WTC11 (cell line): ENCODE results near the gene SMYD1. TPM values are rescaled to one million over a fixed set of nuclear protein-coding genes. Genes with fewer than 3 reads are reported as not detected.

Experiments
- ATAC-seq: fragments of 200-7000 bp; cut with Tn5 transposase; 2 replicates; pipeline ENCODE4 v1.10.0; 2021; ENCODE audit warnings: mild to moderate bottlenecking, moderate library complexity
- CTCF ChIA-PET: fragments of 300-600 bp; sonication (Branson Sonifier 250); formaldehyde crosslinking; loops from one replicate; lab custom pipeline; 2021; ENCODE audit warnings: antibody characterized with exemption; lab: Charles Lee
- POLR2A ChIA-PET: fragments of 350-600 bp; sonication (Branson Sonifier 250); formaldehyde crosslinking; loops from one replicate; lab custom pipeline; 2021; ENCODE audit warnings: antibody characterized with exemption; lab: Charles Lee
- DNase-seq: peaks from one replicate; pipeline ENCODE4 v3.0.0; 2021; ENCODE audit warnings: low spot score
- H3K27ac Mint-ChIP-seq: 2 replicates; pipeline ENCODE4 v1.8.0; 2021; ENCODE audit warnings: mixed read lengths
- H3K27me3 Mint-ChIP-seq: 2 replicates; pipeline ENCODE4 v1.8.0; 2021; ENCODE audit warnings: low read depth, mild to moderate bottlenecking, moderate library complexity, mixed read lengths
- H3K36me3 Mint-ChIP-seq: 2 replicates; pipeline ENCODE4 v1.8.0; 2021; ENCODE audit warnings: mixed read lengths
- H3K4me1 Mint-ChIP-seq: 2 replicates; pipeline ENCODE4 v1.8.0; 2022; ENCODE audit warnings: mixed read lengths
- H3K4me3 Mint-ChIP-seq: 2 replicates; pipeline ENCODE4 v1.8.0; 2021; ENCODE audit warnings: mild to moderate bottlenecking, moderate library complexity, mixed read lengths
- H3K9me3 Mint-ChIP-seq: 2 replicates; pipeline ENCODE4 v1.8.0; 2021; ENCODE audit warnings: mixed read lengths
- ELF4 ChIP-seq: sonication (generic); formaldehyde crosslinking; IDR thresholded peaks from 2 replicates; pipeline ENCODE4 v1.8.1; 2022; ENCODE audit warnings: low read depth, mild to moderate bottlenecking, moderate library complexity, missing genetic modification reagents
- HMGA2 ChIP-seq: fragments of 250-450 bp; sonication (Bioruptor Pico); IDR thresholded peaks from 2 replicates; pipeline ENCODE4 v1.4.0; 2021; ENCODE audit warnings: mild to moderate bottlenecking, moderate library complexity
- JAZF1 ChIP-seq: fragments of 250-450 bp; sonication (Bioruptor Pico); IDR thresholded peaks from 2 replicates; pipeline ENCODE4 v1.9.0; 2021; ENCODE audit warnings: moderate library complexity, mild to moderate bottlenecking, inconsistent platforms
- NR2C2 ChIP-seq: sonication (generic); formaldehyde crosslinking; IDR thresholded peaks from 2 replicates; pipeline ENCODE4 v1.8.0; 2022; ENCODE audit warnings: mild to moderate bottlenecking, missing genetic modification reagents
- SMAD3 ChIP-seq: sonication (generic); formaldehyde crosslinking; IDR thresholded peaks from 2 replicates; pipeline ENCODE4 v1.8.0; 2022; ENCODE audit warnings: missing genetic modification reagents, mild to moderate bottlenecking, borderline replicate concordance
- TP53 ChIP-seq: sonication (generic); formaldehyde crosslinking; IDR thresholded peaks from 2 replicates; pipeline ENCODE4 v1.8.1; 2023; ENCODE audit warnings: mild to moderate bottlenecking, missing genetic modification reagents
- ZNF121 ChIP-seq: sonication (generic); formaldehyde crosslinking; IDR thresholded peaks from 2 replicates; pipeline ENCODE4 v1.8.0; 2023; ENCODE audit warnings: missing genetic modification reagents
- ZNF232 ChIP-seq: sonication (generic); formaldehyde crosslinking; IDR thresholded peaks from 2 replicates; pipeline ENCODE4 v1.8.0; 2022; ENCODE audit warnings: mild to moderate bottlenecking, missing genetic modification reagents
- ZNF263 ChIP-seq: sonication (generic); formaldehyde crosslinking; IDR thresholded peaks from 2 replicates; pipeline ENCODE4 v1.8.1; 2022; ENCODE audit warnings: low read depth, mild to moderate bottlenecking, moderate library complexity, missing genetic modification reagents
- ZNF396 ChIP-seq: fragments of 250-450 bp; sonication (Bioruptor Pico); IDR thresholded peaks from 2 replicates; pipeline ENCODE4 v1.8.0; 2021; ENCODE audit warnings: mild to moderate bottlenecking, moderate library complexity, borderline replicate concordance
- total RNA-seq: library from RNA; stranded (reverse); gene quantifications from 3 replicates; pipeline ENCODE4 v1.2.3, GENCODE V29; 2021
- TF ChIP-seq, protein P1 (sequence below): sonication (generic); formaldehyde crosslinking; IDR thresholded peaks from 2 replicates; pipeline ENCODE4 v1.8.1; 2023; ENCODE audit warnings: mild to moderate bottlenecking, missing genetic modification reagents, borderline replicate concordance
- TF ChIP-seq, protein P2 (sequence below): sonication (generic); formaldehyde crosslinking; IDR thresholded peaks from 2 replicates; pipeline ENCODE4 v1.8.0; 2022; ENCODE audit warnings: mild to moderate bottlenecking, missing genetic modification reagents
- TF ChIP-seq, protein P3 (sequence below): sonication (generic); formaldehyde crosslinking; IDR thresholded peaks from 2 replicates; pipeline ENCODE4 v1.8.1; 2022; ENCODE audit warnings: mild to moderate bottlenecking, missing genetic modification reagents, moderate library complexity, borderline replicate concordance
- TF ChIP-seq, protein P4 (sequence below): sonication (generic); formaldehyde crosslinking; IDR thresholded peaks from 2 replicates; pipeline ENCODE4 v1.8.1; 2023; ENCODE audit warnings: mild to moderate bottlenecking, moderate library complexity, missing genetic modification reagents
- TF ChIP-seq, protein P5 (sequence below): fragments of 250-450 bp; sonication (Bioruptor Pico); IDR thresholded peaks from 2 replicates; pipeline ENCODE4 v1.9.0; 2021; ENCODE audit warnings: moderate library complexity, mild to moderate bottlenecking, inconsistent platforms, borderline replicate concordance
- TF ChIP-seq, protein P6 (sequence below): sonication (generic); formaldehyde crosslinking; IDR thresholded peaks from 2 replicates; pipeline ENCODE4 v1.8.1; 2023; ENCODE audit warnings: mild to moderate bottlenecking, missing genetic modification reagents, moderate library complexity
- TF ChIP-seq, protein P7 (sequence below): sonication (generic); formaldehyde crosslinking; IDR thresholded peaks from 2 replicates; pipeline ENCODE4 v1.8.0; 2022; ENCODE audit warnings: mild to moderate bottlenecking, missing genetic modification reagents
- TF ChIP-seq, protein P8 (sequence below): fragments of 200-600 bp; IDR thresholded peaks from 2 replicates; pipeline ENCODE4 v1.8.0; 2022; ENCODE audit warnings: antibody characterized with exemption

SMYD1 gene
- total RNA-seq, 1 experiment from 2014 or later: not detected

DNA sequence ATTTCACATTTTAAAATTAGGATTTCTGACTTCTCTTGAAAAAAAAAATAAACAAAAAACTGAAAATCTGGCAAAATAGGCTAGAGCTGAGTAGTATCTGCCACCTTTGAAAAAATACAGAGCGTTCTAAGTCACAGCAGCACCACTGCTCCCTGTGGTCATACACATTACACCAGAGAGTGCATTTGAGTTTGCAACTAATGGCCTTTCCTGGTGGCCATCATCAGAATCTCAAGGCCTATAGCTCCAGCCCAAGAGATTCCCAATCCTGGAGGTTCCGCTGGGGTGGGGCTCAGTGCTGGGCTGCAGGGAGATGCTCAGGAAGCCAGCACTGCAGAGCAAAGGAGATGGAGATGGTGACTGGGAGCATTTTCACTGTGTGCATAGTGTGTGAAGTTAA lies 17.5 kb downstream of the SMYD1 start:
- ATAC-seq (peak; percentile 50; the same call in 1 of the 2 replicates), DNase-seq (no peak)
- Mint-ChIP-seq H3K36me3 (no peaks in the 10 kb centered on the region), H3K4me1 (peaks cover 21% of the 10 kb centered on the region), H3K4me3 (no peak overlapping the region)
- CTCF ChIA-PET: interaction anchor here (0.6 to 1.9 kb wide), 2 partner anchors 9 to 25 kb away, joined by 3 to 16 read pairs; no protein-coding TSS in a partner anchor
- POLR2A ChIA-PET: no interaction called here
- TF ChIP-seq, protein P1, sequence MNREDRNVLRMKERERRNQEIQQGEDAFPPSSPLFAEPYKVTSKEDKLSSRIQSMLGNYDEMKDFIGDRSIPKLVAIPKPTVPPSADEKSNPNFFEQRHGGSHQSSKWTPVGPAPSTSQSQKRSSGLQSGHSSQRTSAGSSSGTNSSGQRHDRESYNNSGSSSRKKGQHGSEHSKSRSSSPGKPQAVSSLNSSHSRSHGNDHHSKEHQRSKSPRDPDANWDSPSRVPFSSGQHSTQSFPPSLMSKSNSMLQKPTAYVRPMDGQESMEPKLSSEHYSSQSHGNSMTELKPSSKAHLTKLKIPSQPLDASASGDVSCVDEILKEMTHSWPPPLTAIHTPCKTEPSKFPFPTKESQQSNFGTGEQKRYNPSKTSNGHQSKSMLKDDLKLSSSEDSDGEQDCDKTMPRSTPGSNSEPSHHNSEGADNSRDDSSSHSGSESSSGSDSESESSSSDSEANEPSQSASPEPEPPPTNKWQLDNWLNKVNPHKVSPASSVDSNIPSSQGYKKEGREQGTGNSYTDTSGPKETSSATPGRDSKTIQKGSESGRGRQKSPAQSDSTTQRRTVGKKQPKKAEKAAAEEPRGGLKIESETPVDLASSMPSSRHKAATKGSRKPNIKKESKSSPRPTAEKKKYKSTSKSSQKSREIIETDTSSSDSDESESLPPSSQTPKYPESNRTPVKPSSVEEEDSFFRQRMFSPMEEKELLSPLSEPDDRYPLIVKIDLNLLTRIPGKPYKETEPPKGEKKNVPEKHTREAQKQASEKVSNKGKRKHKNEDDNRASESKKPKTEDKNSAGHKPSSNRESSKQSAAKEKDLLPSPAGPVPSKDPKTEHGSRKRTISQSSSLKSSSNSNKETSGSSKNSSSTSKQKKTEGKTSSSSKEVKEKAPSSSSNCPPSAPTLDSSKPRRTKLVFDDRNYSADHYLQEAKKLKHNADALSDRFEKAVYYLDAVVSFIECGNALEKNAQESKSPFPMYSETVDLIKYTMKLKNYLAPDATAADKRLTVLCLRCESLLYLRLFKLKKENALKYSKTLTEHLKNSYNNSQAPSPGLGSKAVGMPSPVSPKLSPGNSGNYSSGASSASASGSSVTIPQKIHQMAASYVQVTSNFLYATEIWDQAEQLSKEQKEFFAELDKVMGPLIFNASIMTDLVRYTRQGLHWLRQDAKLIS (CRISPR knock-in tag): no peak
- TF ChIP-seq ZNF263: no peak
- TF ChIP-seq ZNF121 (CRISPR knock-in tag): no peak
- no peak for TF ChIP-seq ELF4
- no peak for TF ChIP-seq JAZF1 (CRISPR knock-in tag)
- TF ChIP-seq, protein P2, sequence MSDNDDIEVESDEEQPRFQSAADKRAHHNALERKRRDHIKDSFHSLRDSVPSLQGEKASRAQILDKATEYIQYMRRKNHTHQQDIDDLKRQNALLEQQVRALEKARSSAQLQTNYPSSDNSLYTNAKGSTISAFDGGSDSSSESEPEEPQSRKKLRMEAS: no peak
- TF ChIP-seq, protein P3, sequence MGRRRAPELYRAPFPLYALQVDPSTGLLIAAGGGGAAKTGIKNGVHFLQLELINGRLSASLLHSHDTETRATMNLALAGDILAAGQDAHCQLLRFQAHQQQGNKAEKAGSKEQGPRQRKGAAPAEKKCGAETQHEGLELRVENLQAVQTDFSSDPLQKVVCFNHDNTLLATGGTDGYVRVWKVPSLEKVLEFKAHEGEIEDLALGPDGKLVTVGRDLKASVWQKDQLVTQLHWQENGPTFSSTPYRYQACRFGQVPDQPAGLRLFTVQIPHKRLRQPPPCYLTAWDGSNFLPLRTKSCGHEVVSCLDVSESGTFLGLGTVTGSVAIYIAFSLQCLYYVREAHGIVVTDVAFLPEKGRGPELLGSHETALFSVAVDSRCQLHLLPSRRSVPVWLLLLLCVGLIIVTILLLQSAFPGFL (CRISPR knock-in tag): no peak
- TF ChIP-seq ZNF396: no peak
- no peak for TF ChIP-seq NR2C2 (CRISPR knock-in tag)
- TF ChIP-seq, protein P4, sequence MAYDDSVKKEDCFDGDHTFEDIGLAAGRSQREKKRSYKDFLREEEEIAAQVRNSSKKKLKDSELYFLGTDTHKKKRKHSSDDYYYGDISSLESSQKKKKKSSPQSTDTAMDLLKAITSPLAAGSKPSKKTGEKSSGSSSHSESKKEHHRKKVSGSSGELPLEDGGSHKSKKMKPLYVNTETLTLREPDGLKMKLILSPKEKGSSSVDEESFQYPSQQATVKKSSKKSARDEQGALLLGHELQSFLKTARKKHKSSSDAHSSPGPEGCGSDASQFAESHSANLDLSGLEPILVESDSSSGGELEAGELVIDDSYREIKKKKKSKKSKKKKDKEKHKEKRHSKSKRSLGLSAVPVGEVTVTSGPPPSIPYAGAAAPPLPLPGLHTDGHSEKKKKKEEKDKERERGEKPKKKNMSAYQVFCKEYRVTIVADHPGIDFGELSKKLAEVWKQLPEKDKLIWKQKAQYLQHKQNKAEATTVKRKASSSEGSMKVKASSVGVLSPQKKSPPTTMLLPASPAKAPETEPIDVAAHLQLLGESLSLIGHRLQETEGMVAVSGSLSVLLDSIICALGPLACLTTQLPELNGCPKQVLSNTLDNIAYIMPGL (CRISPR knock-in tag): no peak
- TF ChIP-seq, all 79 proteins: peak for 0
- no peaks in the 10 kb centered on the region; the same call in 1 of the 2 replicates for H3K27me3 Mint-ChIP-seq
- H3K9me3 Mint-ChIP-seq: no peaks in the 10 kb centered on the region
- no peak overlapping the region for H3K27ac Mint-ChIP-seq

DNA sequence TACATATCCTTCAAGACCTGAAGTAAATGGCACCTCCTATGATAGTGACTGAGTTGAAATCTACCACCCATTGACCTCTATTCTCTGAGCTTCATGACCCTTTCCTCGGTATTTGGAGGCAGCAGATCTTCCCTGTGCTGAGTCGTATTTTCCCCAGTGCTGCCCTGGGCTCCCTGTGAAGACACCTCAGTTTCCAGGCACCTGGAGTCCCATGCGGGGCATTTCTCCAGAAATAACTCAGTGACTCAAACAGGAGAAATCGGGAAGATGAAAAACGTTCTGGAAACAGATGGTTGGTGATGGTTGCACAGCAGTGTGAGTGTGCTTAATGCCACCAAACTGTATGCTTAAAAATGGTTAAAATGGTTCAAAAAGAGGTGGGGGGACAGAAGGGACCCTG lies 18.0 kb downstream of the SMYD1 start:
- no peak overlapping the region for H3K4me3 Mint-ChIP-seq

More for the DNA sequence above, 18.0 kb downstream of the SMYD1 start:
- ATAC-seq: no peak
- H3K9me3 Mint-ChIP-seq: no peaks in the 10 kb centered on the region
- H3K27me3 Mint-ChIP-seq: no peaks in the 10 kb centered on the region; the same call in 1 of the 2 replicates
- H3K36me3 Mint-ChIP-seq: no peaks in the 10 kb centered on the region
- DNase-seq: no peak
- H3K4me1 Mint-ChIP-seq: peaks cover 21% of the 10 kb centered on the region
- TF ChIP-seq, protein P5, sequence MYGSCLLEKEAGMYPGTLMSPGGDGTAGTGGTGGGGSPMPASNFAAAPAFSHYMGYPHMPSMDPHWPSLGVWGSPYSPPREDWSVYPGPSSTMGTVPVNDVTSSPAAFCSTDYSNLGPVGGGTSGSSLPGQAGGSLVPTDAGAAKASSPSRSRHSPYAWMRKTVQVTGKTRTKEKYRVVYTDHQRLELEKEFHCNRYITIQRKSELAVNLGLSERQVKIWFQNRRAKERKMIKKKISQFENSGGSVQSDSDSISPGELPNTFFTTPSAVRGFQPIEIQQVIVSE (CRISPR knock-in tag): no peak
- TF ChIP-seq SMAD3 (CRISPR knock-in tag): no peak
- TF ChIP-seq, protein P6, sequence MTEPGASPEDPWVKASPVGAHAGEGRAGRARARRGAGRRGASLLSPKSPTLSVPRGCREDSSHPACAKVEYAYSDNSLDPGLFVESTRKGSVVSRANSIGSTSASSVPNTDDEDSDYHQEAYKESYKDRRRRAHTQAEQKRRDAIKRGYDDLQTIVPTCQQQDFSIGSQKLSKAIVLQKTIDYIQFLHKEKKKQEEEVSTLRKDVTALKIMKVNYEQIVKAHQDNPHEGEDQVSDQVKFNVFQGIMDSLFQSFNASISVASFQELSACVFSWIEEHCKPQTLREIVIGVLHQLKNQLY: no peak
- TF ChIP-seq, protein P7, sequence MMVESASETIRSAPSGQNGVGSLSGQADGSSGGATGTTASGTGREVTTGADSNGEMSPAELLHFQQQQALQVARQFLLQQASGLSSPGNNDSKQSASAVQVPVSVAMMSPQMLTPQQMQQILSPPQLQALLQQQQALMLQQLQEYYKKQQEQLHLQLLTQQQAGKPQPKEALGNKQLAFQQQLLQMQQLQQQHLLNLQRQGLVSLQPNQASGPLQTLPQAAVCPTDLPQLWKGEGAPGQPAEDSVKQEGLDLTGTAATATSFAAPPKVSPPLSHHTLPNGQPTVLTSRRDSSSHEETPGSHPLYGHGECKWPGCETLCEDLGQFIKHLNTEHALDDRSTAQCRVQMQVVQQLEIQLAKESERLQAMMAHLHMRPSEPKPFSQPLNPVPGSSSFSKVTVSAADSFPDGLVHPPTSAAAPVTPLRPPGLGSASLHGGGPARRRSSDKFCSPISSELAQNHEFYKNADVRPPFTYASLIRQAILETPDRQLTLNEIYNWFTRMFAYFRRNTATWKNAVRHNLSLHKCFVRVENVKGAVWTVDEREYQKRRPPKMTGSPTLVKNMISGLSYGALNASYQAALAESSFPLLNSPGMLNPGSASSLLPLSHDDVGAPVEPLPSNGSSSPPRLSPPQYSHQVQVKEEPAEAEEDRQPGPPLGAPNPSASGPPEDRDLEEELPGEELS (CRISPR knock-in tag): no peak
- no peak for TF ChIP-seq ZNF232
- no peak for TF ChIP-seq TP53
- TF ChIP-seq HMGA2 (CRISPR knock-in tag): no peak
- TF ChIP-seq, protein P8, sequence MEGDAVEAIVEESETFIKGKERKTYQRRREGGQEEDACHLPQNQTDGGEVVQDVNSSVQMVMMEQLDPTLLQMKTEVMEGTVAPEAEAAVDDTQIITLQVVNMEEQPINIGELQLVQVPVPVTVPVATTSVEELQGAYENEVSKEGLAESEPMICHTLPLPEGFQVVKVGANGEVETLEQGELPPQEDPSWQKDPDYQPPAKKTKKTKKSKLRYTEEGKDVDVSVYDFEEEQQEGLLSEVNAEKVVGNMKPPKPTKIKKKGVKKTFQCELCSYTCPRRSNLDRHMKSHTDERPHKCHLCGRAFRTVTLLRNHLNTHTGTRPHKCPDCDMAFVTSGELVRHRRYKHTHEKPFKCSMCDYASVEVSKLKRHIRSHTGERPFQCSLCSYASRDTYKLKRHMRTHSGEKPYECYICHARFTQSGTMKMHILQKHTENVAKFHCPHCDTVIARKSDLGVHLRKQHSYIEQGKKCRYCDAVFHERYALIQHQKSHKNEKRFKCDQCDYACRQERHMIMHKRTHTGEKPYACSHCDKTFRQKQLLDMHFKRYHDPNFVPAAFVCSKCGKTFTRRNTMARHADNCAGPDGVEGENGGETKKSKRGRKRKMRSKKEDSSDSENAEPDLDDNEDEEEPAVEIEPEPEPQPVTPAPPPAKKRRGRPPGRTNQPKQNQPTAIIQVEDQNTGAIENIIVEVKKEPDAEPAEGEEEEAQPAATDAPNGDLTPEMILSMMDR: no peak
- no peak overlapping the region for H3K27ac Mint-ChIP-seq
- POLR2A ChIA-PET: no interaction called here
- CTCF ChIA-PET: interaction anchor here (1.9 kb wide), 1 partner anchor 25 kb away, joined by 16 read pairs; no protein-coding TSS in a partner anchor
